Endothelial cell of umbilical vein (primary cell): ENCODE results near the gene LOXL4. TPM values are rescaled to one million over a fixed set of nuclear protein-coding genes. Genes with fewer than 3 reads are reported as not detected.

ENCODE experiments used
- BruUV-seq: library from RNA; stranded (reverse); fragments of 400-500 nt; replicated peaks from 2 replicates; lab custom pipeline; 2021; lab: Mats Ljungman, UMichigan
- CTCF ChIA-PET: fragments of 300-600, 350-600 bp; sonication (Branson Sonifier 250); formaldehyde crosslinking; loops from one replicate; lab custom pipeline; 2021; ENCODE audit warnings: antibody characterized with exemption, inconsistent platforms; lab: Charles Lee
- POLR2A ChIA-PET: fragments of 300-600, 350-600 bp; sonication (Branson Sonifier 250); formaldehyde crosslinking; loops from one replicate; lab custom pipeline; 2021; ENCODE audit warnings: antibody characterized with exemption, inconsistent platforms; lab: Charles Lee
- DNase-seq: peaks from one replicate; pipeline ENCODE4 v3.0.0-alpha.2; 2011; ENCODE audit warnings: low read depth, low spot score
- FAIRE-seq: peaks from 2 replicates; lab custom pipeline; 2011; peaks lifted over from hg19 to GRCh38; lab: Jason Lieb, UNC
- H2AFZ ChIP-seq: 2 replicates; pipeline ENCODE4 v1.6.0; 2012; ENCODE audit warnings: low read depth, low read length, control low read depth, inconsistent platforms
- H3K27ac ChIP-seq: 2 replicates; pipeline ENCODE4 v1.5.1; 2011; ENCODE audit warnings: low read depth, mild to moderate bottlenecking, control low read depth, low read length, moderate library complexity; ENCODE audit not compliant: insufficient read depth
- H3K27me3 ChIP-seq, 2 experiments: 2 replicates each; pipeline versions ENCODE4 v1.6.0 to v1.6.1; 2011; ENCODE audit warnings: low read length in 2 of 2, mixed read lengths in 1 of 2; ENCODE audit not compliant: control insufficient read depth in 2 of 2, insufficient read depth in 2 of 2
- H3K36me3 ChIP-seq, 2 experiments: 2 replicates in 1 of 2; 3 replicates in 1 of 2; pipeline ENCODE4 v1.5.1; 2011; ENCODE audit warnings: low read length in 2 of 2, mild to moderate bottlenecking in 1 of 2, moderate library complexity in 1 of 2; ENCODE audit not compliant: control insufficient read depth in 2 of 2, insufficient read depth in 2 of 2; ENCODE audit errors: extremely low read depth in 1 of 2
- H3K4me1 ChIP-seq: 3 replicates; pipeline ENCODE4 v1.5.1; 2011; ENCODE audit warnings: mild to moderate bottlenecking, low read length; ENCODE audit not compliant: control insufficient read depth, insufficient read depth; ENCODE audit errors: extremely low read depth
- H3K4me2 ChIP-seq: 2 replicates; pipeline ENCODE4 v1.6.1; 2011; ENCODE audit warnings: low read length, control low read depth, mixed read lengths; ENCODE audit not compliant: insufficient read depth
- H3K4me3 ChIP-seq, 3 experiments: fragments of 200-600 bp in 1 of 3; sonication (generic), shearing (Covaris generic) in 1 of 3; replicated peaks in 1 of 3; 2 replicates each; pipeline ENCODE4 v1.5.1; 2011 to 2016; ENCODE audit warnings: control low read depth in 3 of 3, low read length in 3 of 3, mild to moderate bottlenecking in 2 of 3, inconsistent platforms in 1 of 3, low read depth in 1 of 3, moderate library complexity in 1 of 3; ENCODE audit not compliant: insufficient read depth in 1 of 3
- H3K79me2 ChIP-seq: 2 replicates; pipeline ENCODE4 v1.6.0; 2012; ENCODE audit warnings: low read length, inconsistent platforms; ENCODE audit not compliant: control insufficient read depth, insufficient read depth
- H3K9ac ChIP-seq: replicated peaks from 2 replicates; pipeline ENCODE3; 2011; ENCODE audit warnings: low read length, control low read depth; ENCODE audit not compliant: insufficient read depth; ENCODE audit errors: extremely low read depth
- H3K9me1 ChIP-seq: replicated peaks from 3 replicates; pipeline ENCODE4 v1.6.0; 2011; ENCODE audit warnings: mild to moderate bottlenecking, low read length; ENCODE audit not compliant: control insufficient read depth, insufficient read depth; ENCODE audit errors: extremely low read depth
- H3K9me3 ChIP-seq: replicated peaks from 2 replicates; pipeline ENCODE4 v1.5.1; 2012; ENCODE audit warnings: low read length, inconsistent platforms; ENCODE audit not compliant: control insufficient read depth, insufficient read depth
- H4K20me1 ChIP-seq: replicated peaks from 2 replicates; pipeline ENCODE3; 2011; ENCODE audit warnings: mild to moderate bottlenecking, low read length; ENCODE audit not compliant: control insufficient read depth, insufficient read depth; ENCODE audit errors: extremely low read depth
- EZH2 ChIP-seq: IDR thresholded peaks from 2 replicates; pipeline ENCODE4 v1.6.1; 2012; ENCODE audit warnings: borderline replicate concordance, low read depth, mild to moderate bottlenecking, moderate library complexity, low read length, inconsistent platforms; ENCODE audit not compliant: severe bottlenecking
- FOS ChIP-seq: IDR thresholded peaks from 2 replicates; pipeline ENCODE4 v1.6.1; 2011; ENCODE audit warnings: mild to moderate bottlenecking, low read length, moderate library complexity, borderline replicate concordance; ENCODE audit not compliant: insufficient read depth
- GATA2 ChIP-seq: IDR thresholded peaks from 2 replicates; pipeline ENCODE4 v1.7.0; 2011; ENCODE audit warnings: low read depth, mild to moderate bottlenecking, moderate library complexity, mixed read lengths, low read length; ENCODE audit not compliant: insufficient read length, insufficient read depth
- JUN ChIP-seq: IDR thresholded peaks from 2 replicates; pipeline ENCODE4 v1.6.1; 2011; ENCODE audit warnings: borderline replicate concordance, low read depth; ENCODE audit not compliant: insufficient read length, insufficient read depth
- MAX ChIP-seq: IDR thresholded peaks from 2 replicates; pipeline ENCODE4 v1.6.1; 2011; ENCODE audit not compliant: insufficient read depth, insufficient read length
- MYC ChIP-seq: IDR thresholded peaks from one replicate; pipeline ENCODE4 v1.6.1; 2011; ENCODE audit warnings: mild to moderate bottlenecking, low read depth, low read length
- POLR2A ChIP-seq: IDR thresholded peaks from 2 replicates; pipeline ENCODE4 v1.6.1; 2012; ENCODE audit warnings: low read depth, mild to moderate bottlenecking, control low read depth, low read length
- POLR2AphosphoS5 ChIP-seq: IDR thresholded peaks from 2 replicates; pipeline ENCODE4 v1.6.1; 2012; ENCODE audit warnings: low read depth, mild to moderate bottlenecking, control low read depth, low read length, moderate library complexity; ENCODE audit not compliant: insufficient read depth
- dilution Hi-C: fragments of 300-500 bp; cut with MboI; formaldehyde crosslinking; loops from one replicate; pipeline ENCODE4 v1.15.0; 2019; ENCODE audit warnings: low sequenced_read_pairs; ENCODE audit not compliant: extremely low pct_ligation_motif_present
- intact Hi-C: fragments of 100-400 bp; cut with micrococcal nuclease; formaldehyde crosslinking; loops from one replicate; pipeline ENCODE4 v1.10.0; 2022
- polyA plus RNA-seq, 4 experiments: library from polyadenylated mRNA; depleted of rRNA in 3 of 4; stranded (reverse) in 3 of 4; unstranded in 1 of 4; fragments of >200 nt; gene quantifications; 2 replicates each; pipeline versions ENCODE4 v1.2.1 to v1.2.3, GENCODE V29; 2011 to 2012; ENCODE audit warnings: missing spikeins in 1 of 4
- total RNA-seq: library from RNA; stranded (reverse); gene quantifications from 2 replicates; pipeline ENCODE4 v1.2.3, GENCODE V29; 2021
- TF ChIP-seq, protein P1 (sequence below), 2 donors: IDR thresholded peaks; 1 replicate in 1 of 2; 2 replicates in 1 of 2; pipeline ENCODE4 v1.5.1; 2011; ENCODE audit warnings: low read length in 2 of 2, mild to moderate bottlenecking in 2 of 2, moderate library complexity in 2 of 2, control low read depth in 1 of 2, inconsistent platforms in 1 of 2, low read depth in 1 of 2; ENCODE audit not compliant: insufficient read depth in 1 of 2; ENCODE audit errors: extremely low read depth in 1 of 2

Gene LOXL4
- total and polyA plus RNA-seq, 2 donors (not counting 3 experiments of a cell fraction or from before 2014, with no cell fraction given), result 1.4 to 1.9 TPM

- ChIA-PET CTCF (interaction anchor here (0.9 to 1.8 kb wide), 5 partner anchors 13 to 184 kb away, joined by 3 to 5 read pairs (median 4); no protein-coding TSS in a partner anchor), POLR2A (no interaction called here)
- Histone ChIP-seq H2AFZ (no peak overlapping the region), H3K27me3 (no peaks in the 10 kb centered on the region), H3K9ac (no peak overlapping the region), H3K4me3 (no peak overlapping the region), H3K9me3 (no peaks in the 10 kb centered on the region), H3K36me3 (no peaks in the 10 kb centered on the region), H4K20me1 (no peaks in the 10 kb centered on the region), H3K4me1 (peaks cover 14% of the 10 kb centered on the region), H3K79me2 (peaks cover 6% of the 10 kb centered on the region), H3K4me2 (peak overlapping the region; percentile 48), H3K9me1 (no peaks in the 10 kb centered on the region), H3K27ac (no peak overlapping the region)
- dilution Hi-C loops, result no loop called here
- FAIRE-seq, result no peak
- intact Hi-C loops, result no loop called here
- no peak for DNase-seq
- no peak for TF ChIP-seq MYC
- TF ChIP-seq, protein P1, sequence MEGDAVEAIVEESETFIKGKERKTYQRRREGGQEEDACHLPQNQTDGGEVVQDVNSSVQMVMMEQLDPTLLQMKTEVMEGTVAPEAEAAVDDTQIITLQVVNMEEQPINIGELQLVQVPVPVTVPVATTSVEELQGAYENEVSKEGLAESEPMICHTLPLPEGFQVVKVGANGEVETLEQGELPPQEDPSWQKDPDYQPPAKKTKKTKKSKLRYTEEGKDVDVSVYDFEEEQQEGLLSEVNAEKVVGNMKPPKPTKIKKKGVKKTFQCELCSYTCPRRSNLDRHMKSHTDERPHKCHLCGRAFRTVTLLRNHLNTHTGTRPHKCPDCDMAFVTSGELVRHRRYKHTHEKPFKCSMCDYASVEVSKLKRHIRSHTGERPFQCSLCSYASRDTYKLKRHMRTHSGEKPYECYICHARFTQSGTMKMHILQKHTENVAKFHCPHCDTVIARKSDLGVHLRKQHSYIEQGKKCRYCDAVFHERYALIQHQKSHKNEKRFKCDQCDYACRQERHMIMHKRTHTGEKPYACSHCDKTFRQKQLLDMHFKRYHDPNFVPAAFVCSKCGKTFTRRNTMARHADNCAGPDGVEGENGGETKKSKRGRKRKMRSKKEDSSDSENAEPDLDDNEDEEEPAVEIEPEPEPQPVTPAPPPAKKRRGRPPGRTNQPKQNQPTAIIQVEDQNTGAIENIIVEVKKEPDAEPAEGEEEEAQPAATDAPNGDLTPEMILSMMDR (IDR thresholded peaks at IDR 0.05; ENCODE audit: extremely low read depth in 1 of 2, insufficient read depth in 1 of 2, low read depth in 1 of 2, low read length in 2 of 2), result no peak
- TF ChIP-seq GATA2, result no peak
- no peak for TF ChIP-seq EZH2
- no peak for TF ChIP-seq POLR2AphosphoS5
- TF ChIP-seq MAX, result no peak
- TF ChIP-seq FOS, result no peak
- no peak for TF ChIP-seq JUN
- TF ChIP-seq POLR2A, result no peak
- BruUV-seq, result no TSS peak
These were observed 43.0 kb downstream of the LOXL4 start for GRCh38 chr10:98224996-98225395.
